NCI-H2196 treated with DMSO at 0.1 percent for 48 hours (cell line): ENCODE results near the gene METTL25B.
A peak's percentile ranks its signal among the peaks of the same experiment; 100 is the strongest.

ENCODE experiments used
- DNase-seq: peaks from one replicate; lab custom pipeline; 2025; ENCODE audit not compliant: unreplicated experiment; lab: John Stamatoyannopoulos, UW

The METTL25B gene

DNA sequence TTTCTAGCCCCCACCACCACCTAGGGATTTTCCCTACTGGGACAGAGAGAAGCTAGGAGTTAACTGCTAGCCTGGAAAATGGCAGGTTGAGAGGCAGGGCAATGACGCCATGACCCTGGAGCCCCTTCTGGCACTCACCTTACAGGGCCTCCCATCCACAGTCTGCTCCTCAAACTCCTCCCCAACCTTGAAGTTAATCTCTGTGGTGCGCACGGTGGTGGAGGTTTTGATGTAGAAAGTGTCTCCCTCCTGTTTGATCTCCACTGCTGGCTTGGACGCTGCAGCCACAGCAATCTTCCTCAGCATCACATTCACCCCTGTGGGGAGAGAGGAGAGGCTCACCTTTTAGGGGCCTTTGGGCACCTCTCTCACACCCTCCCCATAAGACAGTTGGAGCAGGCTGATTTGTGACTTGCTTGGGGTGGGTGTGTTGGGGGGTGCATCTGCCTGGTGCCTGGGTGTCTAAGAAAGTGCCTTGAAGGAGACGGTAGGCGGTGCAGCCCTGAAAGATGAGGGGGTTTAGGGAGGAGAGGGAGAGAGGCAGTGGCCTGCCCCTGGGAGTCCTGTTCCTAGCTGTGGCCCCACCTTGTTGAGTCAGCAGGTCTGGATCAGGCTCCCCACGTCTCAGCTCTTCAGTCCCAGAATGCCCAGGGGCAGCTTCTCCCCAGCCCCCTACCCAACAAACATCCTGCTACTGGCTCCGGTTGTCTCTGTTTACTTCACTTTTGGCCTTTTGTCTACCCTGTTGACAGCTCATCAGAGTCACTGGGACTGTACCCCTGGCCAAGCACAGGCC lies 27.3 kb upstream of the METTL25B start:
- no peak for DNase-seq

DNA sequence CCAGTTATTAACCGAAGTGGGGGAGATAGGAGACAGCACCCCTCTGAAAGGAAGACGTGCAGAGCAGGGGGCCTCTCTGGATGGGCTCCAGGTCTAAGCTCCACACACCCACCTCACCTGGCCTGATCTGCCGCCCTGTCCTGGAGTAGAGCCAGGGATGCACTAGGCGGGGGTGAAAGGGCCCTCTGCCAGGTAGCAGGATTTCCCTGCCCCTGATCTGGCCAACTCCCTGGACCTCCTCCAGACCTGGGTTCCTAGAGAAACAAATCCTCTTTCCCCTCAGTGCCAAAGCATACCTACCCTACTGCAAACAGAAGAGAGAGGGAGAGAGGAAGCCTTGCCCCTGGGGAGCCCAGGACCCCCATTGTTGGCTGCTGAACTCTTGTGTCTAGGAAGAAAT lies 24.9 kb upstream of the METTL25B start:
- no peak for DNase-seq

DNA sequence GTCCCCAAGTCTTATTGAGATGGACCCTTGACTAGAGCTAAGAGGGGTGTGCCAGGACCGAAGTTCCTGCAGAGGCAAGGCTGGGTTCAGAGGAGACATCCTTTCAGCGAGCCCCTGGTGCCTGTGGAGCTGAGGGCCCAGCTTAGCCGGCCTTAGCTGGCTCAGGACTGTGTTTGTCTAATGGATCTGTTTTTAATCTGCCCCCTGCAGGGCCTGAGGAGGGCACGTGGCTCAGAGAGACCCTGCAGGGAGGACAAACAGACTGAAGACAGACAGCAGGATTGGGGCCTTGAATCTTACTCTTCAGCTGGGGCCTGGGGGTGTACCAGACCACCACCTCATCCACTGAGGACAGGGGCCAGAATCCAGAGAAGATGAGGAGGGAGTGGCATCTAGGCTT lies 24.5 kb upstream of the METTL25B start:
- no peak for DNase-seq

DNA sequence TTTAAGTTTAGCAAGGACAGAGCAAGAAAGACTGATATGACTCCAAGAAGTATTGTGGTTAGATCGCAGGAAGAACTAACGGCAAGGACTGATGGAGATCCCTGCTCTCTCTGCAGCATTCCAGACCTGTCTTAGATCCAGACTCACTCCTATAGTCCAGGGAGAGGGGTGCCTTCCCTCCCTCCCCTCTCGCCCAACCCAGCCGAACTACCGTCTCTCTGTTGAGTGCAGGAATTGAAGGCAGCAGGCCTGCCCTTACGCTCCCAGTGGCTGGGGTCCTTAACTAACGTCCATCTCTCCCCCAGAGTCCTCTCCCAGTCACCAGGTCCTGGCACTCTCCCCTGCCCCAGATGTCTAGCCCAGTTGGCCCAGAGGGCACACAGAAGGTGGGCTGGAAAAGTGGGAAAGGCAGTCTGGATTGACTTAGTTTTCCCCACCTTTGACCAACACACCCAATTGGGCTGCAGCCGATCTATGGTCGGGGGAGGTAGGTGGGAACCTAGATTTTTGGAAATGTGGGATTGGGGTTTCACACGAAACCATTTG lies 24.0 kb upstream of the METTL25B start:
- DNase-seq = no peak

DNA sequence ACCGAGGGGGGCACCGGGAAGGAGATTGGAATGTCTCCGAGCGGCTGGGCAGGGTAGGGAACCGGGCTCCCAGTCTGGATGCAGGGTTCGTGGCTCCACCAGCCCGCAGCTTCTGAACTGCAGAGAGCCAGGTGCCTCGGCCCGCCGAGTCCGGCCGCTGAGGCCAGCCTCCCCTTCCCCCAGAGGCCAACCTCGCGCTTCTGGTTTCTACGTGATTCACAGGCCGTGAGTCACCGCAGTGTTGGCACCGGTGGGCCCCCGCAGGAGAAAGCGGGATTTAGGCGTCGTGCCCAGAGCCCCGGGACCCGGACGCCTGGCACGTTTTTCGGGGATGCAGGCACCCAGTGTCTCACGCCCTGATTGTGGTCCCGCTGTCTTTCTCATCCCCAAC lies 23.3 kb upstream of the METTL25B start:
- DNase-seq = no peak

DNA sequence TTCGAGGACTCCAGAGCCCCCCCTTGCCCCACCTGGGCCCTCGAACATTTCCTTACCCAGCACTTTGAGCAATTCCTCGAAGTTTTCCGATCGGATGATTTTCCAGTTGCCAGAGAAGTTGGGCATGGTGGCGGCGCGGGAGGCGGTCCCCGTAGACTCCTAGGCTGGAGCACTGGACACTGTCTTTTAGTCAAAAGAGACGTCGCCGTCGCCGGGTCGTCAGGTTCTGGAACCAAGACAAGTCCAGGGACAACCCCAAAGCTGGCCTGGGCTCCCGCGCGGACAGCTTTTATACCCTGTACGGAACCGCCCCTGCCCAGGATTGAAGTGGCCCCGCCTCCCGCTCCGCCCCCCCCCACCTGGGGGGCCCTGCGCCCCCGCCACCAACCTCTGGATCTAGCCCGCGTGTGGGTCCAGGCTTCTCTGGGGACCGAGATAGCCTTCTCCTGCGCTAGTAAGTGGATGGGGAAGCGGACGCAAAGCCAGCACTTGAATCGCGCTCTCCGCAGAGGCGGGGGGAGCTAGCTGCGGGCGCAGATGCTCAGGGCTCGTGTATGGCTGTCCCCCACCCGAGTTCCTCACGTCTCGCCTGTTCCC lies 22.9 kb upstream of the METTL25B start, which contains the start of gene CRABP2:
Gene CRABP2, minus strand, starts transcription at position 263 of the 597 bp plus-strand sequence. Its CDS starts 137 bp downstream, at position 126.
- DNase-seq = no peak

DNA sequence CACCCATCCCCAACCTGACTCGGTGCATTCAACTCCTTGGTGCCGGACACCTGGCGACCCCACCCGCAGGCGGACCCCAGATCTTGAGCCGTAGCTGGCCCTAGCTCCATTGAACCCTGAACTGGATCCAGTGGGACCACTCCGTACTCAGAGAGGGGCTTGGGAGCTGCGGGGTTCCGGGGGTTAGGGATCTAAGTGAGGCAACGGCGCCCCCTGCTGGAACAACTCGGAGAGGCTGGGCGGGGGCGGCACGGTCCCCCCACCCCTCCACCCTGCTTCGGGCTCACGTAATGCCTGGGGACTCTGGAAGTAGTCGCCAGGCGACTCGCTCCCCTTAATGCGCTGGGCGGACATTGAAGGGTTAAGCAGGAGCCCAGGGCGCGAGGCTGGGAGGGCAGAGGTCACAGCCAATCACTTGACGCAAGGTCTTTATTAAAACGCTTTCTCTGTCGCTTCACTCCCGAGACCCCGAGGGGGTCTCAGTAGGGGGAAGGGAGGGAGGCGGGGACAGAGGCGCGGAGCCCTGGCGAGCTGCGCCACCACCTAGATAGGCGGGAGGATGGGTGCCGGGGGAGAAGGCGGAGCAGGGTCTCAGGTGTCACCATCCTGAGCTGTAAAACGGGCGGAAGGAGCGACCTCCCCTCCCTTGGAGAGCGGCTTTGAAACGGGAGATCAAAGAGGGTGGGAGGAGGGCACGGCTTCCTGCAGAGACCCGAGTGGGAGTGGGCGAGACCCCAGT lies 22.2 kb upstream of the METTL25B start:
- peak; percentile 33 for DNase-seq

DNA sequence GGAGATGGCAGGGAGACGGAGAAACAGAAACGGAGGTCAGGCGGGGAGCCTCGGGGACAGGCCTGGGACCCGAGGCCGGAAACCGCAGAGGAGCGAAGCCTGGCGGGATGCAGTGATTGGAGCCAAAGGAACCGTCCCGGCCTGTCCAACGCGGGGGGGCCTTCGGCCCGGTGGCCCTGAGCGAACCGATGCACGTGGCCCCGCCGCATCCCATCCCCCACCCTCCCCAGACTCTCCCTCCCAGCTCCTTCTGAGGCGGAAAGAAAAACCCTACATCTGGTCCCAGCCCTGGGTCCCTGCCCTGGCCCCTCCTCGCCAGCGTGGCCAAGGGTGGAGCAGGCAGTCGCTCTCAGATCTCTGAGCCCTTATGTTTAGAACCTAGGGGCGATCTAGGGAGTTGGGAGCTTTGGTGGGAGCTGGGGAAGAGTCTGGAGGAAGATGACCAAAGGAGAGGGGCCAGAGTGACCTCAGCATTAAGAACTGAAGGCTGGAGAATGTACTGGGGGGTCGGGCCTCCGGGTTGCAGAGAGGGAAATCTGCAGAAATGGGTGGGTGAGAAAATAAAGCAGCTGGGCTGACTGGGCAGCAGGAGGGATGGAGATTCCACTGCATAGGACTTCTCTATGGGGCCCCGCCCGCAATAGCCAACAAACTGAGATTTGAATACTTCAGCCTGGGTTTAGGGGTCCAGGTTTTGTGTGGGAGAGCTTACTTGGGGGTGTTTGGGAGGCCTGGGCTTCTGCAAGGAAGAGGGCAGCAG lies 21.4 kb upstream of the METTL25B start:
- no peak for DNase-seq

DNA sequence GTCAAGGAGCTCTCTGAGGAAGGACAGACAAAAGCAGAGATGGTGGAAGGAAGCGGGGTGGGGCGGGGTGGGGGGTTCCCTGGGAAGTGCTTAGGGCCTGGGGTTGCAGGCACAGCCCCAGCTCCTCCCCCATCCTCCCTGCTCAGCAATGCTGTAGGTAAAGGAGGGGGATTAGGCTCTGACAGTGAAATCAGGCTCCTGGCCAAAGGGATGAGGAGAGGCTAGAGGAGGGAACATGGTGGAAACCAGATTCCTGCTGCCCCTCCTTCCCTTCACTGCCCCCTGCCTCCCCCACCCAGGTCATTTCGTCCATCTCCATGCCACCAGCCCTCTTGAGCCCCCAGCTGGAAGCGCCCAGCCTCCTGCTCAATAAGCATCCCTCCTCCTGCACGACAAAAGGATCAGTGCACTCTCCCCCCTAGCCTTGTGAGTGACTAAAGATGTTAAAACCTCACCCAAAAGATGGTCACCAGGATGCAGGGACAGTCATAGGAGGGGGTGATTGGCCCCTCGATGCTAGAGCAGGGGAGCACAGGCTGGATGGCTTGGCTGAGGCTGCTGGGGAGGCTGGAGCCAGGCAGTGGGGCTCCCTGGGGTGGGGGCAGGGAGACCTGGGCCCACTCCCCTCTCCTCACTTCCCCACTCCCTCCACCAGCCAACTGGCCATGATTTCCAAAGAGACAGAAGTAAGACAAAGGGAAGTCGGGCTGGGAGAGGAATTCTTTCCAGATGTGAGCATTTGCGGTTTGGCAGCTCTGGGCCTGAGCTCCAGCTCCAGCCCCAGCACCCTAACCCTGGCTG lies 20.7 kb upstream of the METTL25B start:
- DNase-seq = no peak

DNA sequence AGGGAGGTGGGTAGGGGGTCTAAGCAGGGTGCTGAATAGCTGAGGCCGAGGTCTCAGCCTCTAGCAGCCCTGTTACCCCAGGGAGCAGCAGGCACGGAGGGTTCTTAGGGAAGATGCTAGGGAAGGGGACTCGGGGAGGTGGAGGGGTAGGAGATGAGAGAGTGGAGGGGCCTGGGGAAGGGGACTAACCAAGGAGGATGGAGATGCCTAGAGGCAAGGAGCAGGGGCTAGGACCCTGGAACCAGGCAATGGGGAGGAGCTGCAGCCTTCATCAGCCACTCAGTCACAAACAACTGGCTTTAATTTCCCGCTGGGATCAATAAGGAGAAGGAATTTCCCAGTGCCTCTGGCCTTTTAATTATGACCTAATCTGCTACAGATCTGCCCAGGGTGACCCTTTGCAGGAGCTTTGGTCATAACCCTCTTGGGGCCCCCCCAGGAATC lies 20.0 kb upstream of the METTL25B start:
- no peak for DNase-seq

DNA sequence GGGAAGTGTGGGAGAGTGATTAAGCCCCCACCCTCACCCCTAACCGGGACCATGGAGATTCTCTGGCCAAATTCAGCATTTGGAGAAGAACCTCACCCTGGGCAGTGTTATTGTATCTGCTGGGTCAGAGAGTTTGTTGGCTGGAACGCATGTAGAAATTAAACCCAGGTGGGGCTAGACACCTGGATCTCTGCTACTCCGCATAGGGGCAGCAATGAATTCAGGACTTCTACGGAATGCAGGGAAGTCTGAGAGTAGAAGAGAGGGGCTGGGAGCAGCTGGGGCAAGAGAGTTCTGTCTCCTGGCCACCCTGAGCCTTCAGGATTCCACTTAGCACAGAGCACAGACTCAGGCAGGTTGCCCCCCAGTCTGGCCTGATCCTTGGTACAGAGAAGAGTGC lies 19.2 kb upstream of the METTL25B start:
- DNase-seq = no peak

DNA sequence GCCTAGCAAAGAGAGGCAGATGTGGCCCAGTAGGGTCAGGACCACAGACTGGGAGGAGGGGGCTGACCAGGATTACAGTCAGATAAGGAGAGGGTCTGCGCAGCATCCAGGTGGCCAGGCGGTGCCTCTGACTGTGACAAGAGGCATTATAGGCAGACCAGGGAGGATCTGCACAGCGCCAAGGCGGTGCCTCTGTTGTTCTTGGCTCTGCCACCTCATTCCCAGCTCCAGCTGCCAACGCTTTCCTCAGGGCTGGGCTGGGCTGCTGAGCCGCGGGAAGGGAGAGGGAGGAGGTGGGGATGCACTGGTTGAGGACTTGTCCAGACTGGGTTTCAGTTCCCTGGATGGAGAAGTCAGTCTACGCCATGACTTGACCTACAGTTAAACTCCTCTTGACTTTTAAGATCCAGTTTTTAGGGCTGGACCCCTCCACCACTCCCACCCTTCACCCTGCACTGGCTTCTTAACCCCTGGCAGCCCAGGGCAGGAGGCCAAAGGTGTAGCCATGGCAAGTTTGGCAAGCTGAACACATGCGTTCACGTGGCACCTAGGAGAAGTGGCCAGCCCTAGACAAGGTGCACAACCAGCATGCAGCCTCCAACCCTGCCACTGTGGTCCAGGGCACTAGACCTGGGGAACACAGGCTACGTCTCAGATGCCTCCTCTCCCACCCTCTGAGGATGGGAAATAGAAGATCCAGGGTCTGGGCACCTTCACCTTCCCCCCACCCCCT lies 18.3 kb upstream of the METTL25B start:
- DNase-seq = peak; percentile 86

DNA sequence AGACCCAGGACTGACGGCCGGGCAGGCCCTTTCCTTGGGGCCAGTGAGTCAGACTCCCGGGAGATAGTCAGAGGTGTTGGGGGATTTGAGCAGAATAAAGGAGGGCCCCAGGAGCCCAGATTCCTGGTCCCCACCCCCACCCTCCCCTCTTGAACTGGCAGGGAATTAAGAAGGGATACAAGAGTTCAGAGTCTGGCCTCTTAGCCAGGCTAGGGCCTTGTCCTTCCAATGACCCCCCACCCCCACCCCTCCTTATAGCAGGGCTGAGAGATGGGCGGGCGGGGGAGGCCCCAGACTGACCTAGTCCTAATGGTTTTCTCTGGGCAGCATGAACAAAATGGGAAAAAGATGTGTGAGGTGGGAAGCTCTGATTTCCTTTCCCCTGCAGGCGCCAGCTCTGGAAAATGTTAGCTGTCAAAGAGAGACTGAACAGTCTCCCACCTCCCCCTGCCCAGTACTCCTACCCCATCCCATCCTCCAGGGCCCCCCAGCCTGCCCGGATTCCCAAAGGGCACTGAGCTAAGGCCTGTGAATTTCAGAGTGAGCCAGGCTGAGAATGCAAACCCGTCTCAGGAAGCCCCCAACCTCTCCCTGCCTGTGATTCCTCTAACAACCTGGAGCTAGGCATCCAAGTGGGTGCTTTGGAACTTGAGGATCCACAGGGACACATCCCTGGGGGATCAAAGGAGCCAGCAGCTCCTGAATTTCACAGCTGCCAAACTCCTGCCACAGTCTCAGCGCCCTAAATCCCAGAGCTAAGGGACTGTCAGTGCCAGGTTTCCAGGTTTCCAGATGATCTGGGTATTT lies 17.1 kb upstream of the METTL25B start:
- DNase-seq = no peak

DNA sequence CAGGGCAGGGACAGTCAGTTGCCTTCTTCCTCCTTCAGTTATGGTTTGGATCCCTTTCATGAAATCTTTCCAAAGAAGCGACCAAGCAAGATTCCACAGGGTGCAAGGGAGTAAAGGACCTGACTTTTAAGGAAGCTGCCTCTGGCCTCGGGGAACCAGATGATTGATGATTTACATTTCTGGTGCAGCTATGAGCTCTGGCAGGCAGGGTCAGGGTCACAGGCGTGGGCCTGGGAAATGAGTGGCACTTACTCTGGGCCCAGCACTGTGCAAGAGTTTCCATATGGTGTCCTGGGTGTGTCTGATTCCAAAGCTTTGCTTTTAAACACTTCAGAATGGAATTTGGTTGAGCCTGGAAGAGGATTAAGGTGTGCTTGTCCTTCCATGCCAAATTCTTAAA lies 15.6 kb upstream of the METTL25B start:
- no peak for DNase-seq

DNA sequence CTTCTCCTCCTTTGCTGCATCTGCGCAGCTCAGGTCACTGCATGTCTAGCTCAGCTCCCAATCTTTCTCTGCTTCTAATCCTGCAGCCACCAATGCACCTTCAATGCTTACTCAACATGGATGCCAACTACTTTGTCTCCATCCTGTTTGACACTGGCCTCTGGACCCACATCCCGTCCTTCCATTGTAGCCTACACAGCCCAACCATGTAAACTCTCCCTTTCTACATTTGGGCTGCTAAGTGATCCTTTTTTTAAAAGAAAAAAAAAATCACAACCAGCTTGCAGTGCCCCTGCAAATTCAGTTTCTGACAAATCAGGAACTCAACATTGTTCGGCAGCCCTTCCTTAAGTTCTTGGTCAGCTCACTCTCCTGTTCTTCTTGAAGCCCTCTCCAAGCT lies 13.4 kb upstream of the METTL25B start:
- DNase-seq = no peak

DNA sequence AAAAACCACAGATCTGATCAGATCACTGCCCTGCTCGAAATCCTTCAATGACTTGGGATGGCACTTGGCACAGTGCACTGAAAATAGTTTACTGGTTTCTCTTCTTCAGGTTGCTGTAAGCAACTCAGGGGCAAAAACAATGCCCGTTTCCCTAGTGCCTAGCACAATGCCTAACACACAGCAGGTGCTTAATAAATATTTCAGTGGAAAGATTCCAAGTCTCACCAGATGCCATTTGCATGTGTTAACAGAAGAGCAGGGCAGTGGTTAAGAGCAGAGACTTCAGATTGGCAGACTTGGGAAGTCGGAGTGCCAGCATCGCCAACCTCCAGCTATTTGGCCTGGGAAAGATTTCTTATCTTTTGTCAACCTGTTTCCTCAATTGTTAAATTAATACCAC lies 10.9 kb upstream of the METTL25B start:
- no peak for DNase-seq

DNA sequence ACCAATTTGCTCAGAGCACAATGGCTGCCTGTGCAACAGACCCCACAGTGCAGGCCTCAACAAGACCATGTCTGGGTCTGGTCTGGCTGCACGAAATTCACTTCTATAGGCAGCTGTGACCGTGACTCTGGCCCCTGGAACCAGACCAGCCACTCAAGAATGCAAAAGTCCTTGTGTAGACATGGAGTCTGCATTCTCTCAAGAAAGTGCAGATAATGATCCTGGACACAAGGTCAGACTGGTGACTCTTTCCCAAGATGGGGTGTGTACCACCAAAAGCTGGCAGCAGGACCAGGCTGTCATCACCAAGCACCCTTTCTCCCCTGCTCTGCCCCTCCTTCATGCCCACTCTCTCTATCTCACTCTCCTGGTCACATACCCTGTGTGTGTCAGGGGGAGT lies 7.1 kb upstream of the METTL25B start:
- no peak for DNase-seq

DNA sequence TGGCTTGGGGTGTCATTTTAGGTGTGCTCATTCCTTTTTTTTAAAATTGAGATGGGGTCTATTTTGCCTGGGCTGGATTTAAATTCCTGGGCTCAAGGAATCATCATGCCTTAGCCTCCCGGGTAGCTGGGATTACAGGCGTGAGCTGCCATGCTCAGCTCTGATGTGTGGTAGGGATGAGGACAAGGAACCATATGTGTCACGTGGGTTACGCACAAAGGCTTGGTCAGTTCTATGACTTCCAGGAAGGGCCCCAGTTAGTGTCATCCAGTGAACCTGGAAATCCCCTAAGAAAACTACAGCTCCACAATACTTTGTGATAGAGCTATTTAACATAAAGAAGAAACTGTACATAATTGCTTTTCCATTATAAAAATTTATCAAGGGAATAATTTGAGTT lies 6.7 kb upstream of the METTL25B start:
- DNase-seq = no peak
